Measurements from ENCODE around the gene CAPN11. TPM values are rescaled to one million over a fixed set of nuclear protein-coding genes. Genes with fewer than 3 reads are reported as not detected.
"Not testable (repeated sequence)": the region's sequence is repeated elsewhere in the genome, so short reads cannot be mapped to it uniquely, and the experiment has no call there.

The CAPN11 gene
- total and polyA plus RNA-seq, 2 donors (not counting 3 experiments of a cell fraction or from before 2014, with no cell fraction given) = 1.4 to 1.7 TPM

DNA sequence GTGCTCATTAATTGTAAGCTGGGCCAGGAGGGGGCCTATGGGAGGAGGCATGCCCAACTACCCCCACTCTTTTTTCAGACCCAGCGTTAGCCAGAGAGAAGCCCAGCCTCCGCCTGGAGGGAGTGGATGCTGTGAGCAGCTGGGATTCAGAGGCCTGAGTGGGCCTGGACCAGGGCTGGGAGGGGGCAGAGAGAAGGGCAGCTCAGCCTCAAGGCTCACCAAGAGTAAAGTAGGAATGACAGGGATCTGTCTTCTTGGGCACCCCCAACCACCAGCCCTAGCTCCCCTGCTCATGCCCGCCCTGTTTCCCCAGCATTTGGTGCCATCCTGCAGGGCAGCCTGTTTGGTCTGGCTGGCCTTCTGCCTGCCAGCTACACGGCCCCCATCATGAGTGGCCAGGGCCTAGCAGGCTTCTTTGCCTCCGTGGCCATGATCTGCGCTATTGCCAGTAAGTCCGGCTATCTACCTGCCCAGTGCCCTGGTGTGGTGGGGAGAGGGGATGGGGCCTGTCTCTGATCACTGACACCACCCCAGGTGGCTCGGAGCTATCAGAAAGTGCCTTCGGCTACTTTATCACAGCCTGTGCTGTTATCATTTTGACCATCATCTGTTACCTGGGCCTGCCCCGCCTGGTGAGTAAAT lies 71.5 kb downstream of the CAPN11 start:
- peaks cover 51% of the 10 kb centered on the region for H3K79me2 ChIP-seq (ENCODE audit: control insufficient read depth, insufficient read depth, low read length)
- H3K4me1 ChIP-seq (ENCODE audit: control insufficient read depth, extremely low read depth, insufficient read depth, low read length) = peaks cover 33% of the 10 kb centered on the region
- H3K36me3 ChIP-seq (ENCODE audit: control insufficient read depth in 2 of 2, extremely low read depth in 1 of 2, insufficient read depth in 2 of 2, low read length in 2 of 2) = peaks cover 12 to 36% of the 10 kb centered on the region in 2 experiments
- no peaks in the 10 kb centered on the region for H3K9me1 ChIP-seq (replicated peaks; ENCODE audit: control insufficient read depth, extremely low read depth, insufficient read depth, low read length)
- no peak for FAIRE-seq
- H2AFZ ChIP-seq (ENCODE audit: low read depth, low read length) = no peak overlapping the region
- no peak overlapping the region for H3K9ac ChIP-seq (replicated peaks; ENCODE audit: extremely low read depth, insufficient read depth, low read length)
- ChIA-PET CTCF (interaction anchor here (1.5 to 2.2 kb wide), 2 partner anchors 13 to 57 kb away, joined by 4 to 11 read pairs; no protein-coding TSS in a partner anchor), POLR2A (interaction anchor here (1.2 kb wide), 1 partner anchor 9 kb away, joined by 3 read pairs; no protein-coding TSS in a partner anchor)
- dilution Hi-C loops (cut with MboI; ENCODE audit: extremely low pct_ligation_motif_present, low sequenced_read_pairs) (loop anchor here (10.0 kb wide), 1 partner anchor 125 kb away; no protein-coding TSS in a partner anchor), intact Hi-C loops (cut with micrococcal nuclease) (no loop called here)
- H3K4me2 ChIP-seq (ENCODE audit: insufficient read depth, low read length) = no peak overlapping the region
- no peaks in the 10 kb centered on the region for H4K20me1 ChIP-seq (replicated peaks; ENCODE audit: control insufficient read depth, extremely low read depth, insufficient read depth, low read length)
- H3K27me3 ChIP-seq (ENCODE audit: control insufficient read depth in 2 of 2, insufficient read depth in 2 of 2, low read length in 2 of 2) = no peaks in the 10 kb centered on the region
- TF ChIP-seq, protein P1, sequence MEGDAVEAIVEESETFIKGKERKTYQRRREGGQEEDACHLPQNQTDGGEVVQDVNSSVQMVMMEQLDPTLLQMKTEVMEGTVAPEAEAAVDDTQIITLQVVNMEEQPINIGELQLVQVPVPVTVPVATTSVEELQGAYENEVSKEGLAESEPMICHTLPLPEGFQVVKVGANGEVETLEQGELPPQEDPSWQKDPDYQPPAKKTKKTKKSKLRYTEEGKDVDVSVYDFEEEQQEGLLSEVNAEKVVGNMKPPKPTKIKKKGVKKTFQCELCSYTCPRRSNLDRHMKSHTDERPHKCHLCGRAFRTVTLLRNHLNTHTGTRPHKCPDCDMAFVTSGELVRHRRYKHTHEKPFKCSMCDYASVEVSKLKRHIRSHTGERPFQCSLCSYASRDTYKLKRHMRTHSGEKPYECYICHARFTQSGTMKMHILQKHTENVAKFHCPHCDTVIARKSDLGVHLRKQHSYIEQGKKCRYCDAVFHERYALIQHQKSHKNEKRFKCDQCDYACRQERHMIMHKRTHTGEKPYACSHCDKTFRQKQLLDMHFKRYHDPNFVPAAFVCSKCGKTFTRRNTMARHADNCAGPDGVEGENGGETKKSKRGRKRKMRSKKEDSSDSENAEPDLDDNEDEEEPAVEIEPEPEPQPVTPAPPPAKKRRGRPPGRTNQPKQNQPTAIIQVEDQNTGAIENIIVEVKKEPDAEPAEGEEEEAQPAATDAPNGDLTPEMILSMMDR (IDR thresholded peaks at IDR 0.05; ENCODE audit: extremely low read depth in 1 of 2, insufficient read depth in 1 of 2, low read depth in 1 of 2, low read length in 2 of 2) = no peak
- TF ChIP-seq EZH2 (IDR thresholded peaks at IDR 0.05; ENCODE audit: borderline replicate concordance, low read depth, low read length, severe bottlenecking) (no peak), GATA2 (IDR thresholded peaks at IDR 0.05; ENCODE audit: insufficient read depth, insufficient read length, low read depth, low read length) (no peak), POLR2A (IDR thresholded peaks at IDR 0.05; ENCODE audit: low read depth, low read length) (no peak), POLR2AphosphoS5 (IDR thresholded peaks at IDR 0.05; ENCODE audit: insufficient read depth, low read depth, low read length) (no peak), JUN (IDR thresholded peaks at IDR 0.05; ENCODE audit: borderline replicate concordance, insufficient read depth, insufficient read length, low read depth) (no peak), FOS (IDR thresholded peaks at IDR 0.05; ENCODE audit: borderline replicate concordance, insufficient read depth, low read length) (no peak), MYC (IDR thresholded peaks at IDR 0.05; ENCODE audit: low read depth, low read length) (no peak)
- TF ChIP-seq, protein P2, sequence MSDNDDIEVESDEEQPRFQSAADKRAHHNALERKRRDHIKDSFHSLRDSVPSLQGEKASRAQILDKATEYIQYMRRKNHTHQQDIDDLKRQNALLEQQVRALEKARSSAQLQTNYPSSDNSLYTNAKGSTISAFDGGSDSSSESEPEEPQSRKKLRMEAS (IDR thresholded peaks at IDR 0.05; ENCODE audit: insufficient read depth, insufficient read length) = no peak
- no TSS peak for BruUV-seq (replicated peaks)
- no peak overlapping the region for H3K4me3 ChIP-seq (replicated peaks in 1 of 3; ENCODE audit: insufficient read depth in 1 of 3, low read depth in 1 of 3, low read length in 3 of 3)
- no peak for DNase-seq (ENCODE audit: low read depth, low spot score)
- H3K9me3 ChIP-seq (replicated peaks; ENCODE audit: control insufficient read depth, insufficient read depth, low read length) = no peaks in the 10 kb centered on the region
- H3K27ac ChIP-seq (ENCODE audit: insufficient read depth, low read depth, low read length) = no peak overlapping the region

DNA sequence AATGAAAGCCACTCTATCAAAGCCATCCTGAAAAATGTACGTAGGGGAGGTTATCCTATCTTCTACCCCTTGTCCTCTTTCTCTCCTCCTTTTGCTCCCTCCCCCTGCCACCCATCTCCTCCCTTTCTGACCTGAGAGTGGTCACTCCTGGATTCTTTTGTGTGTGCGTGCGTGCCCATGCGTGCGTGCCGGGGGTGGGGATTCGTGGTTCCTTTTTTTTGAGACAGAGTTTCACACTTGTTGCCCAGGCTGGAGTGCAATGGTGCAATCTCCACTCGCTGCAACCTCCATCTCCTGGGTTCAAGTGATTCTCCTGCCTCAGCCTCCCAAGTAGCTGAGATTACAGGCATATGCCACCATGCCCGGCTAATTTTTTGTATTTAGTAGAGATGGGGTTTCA lies 72.8 kb downstream of the CAPN11 start:
- intact Hi-C loops (cut with micrococcal nuclease); DNase-seq (ENCODE audit: low read depth, low spot score); BruUV-seq (replicated peaks); POLR2A ChIA-PET; H3K4me2 ChIP-seq (ENCODE audit: insufficient read depth, low read length); H3K27me3 ChIP-seq (ENCODE audit: control insufficient read depth in 2 of 2, insufficient read depth in 2 of 2, low read length in 2 of 2); H3K9me1 ChIP-seq (replicated peaks; ENCODE audit: control insufficient read depth, extremely low read depth, insufficient read depth, low read length); H2AFZ ChIP-seq (ENCODE audit: low read depth, low read length); FAIRE-seq; H4K20me1 ChIP-seq (replicated peaks; ENCODE audit: control insufficient read depth, extremely low read depth, insufficient read depth, low read length); H3K27ac ChIP-seq (ENCODE audit: insufficient read depth, low read depth, low read length); H3K4me3 ChIP-seq (replicated peaks in 1 of 3; ENCODE audit: insufficient read depth in 1 of 3, low read depth in 1 of 3, low read length in 3 of 3); H3K9ac ChIP-seq (replicated peaks; ENCODE audit: extremely low read depth, insufficient read depth, low read length); H3K9me3 ChIP-seq (replicated peaks; ENCODE audit: control insufficient read depth, insufficient read depth, low read length): not testable (repeated sequence)
- Histone ChIP-seq H3K36me3 (ENCODE audit: control insufficient read depth in 2 of 2, extremely low read depth in 1 of 2, insufficient read depth in 2 of 2, low read length in 2 of 2) (peaks cover 17 to 40% of the 10 kb centered on the region in 2 experiments), H3K79me2 (ENCODE audit: control insufficient read depth, insufficient read depth, low read length) (peaks cover 39% of the 10 kb centered on the region), H3K4me1 (ENCODE audit: control insufficient read depth, extremely low read depth, insufficient read depth, low read length) (peaks cover 33% of the 10 kb centered on the region)
- dilution Hi-C loops (cut with MboI; ENCODE audit: extremely low pct_ligation_motif_present, low sequenced_read_pairs) = loop anchor here (10.0 kb wide), 1 partner anchor 127 kb away; no protein-coding TSS in a partner anchor
- CTCF ChIA-PET = interaction anchor here (2.2 to 7.2 kb wide), 2 partner anchors 56 to 58 kb away, joined by 11 to 148 read pairs; no protein-coding TSS in a partner anchor

All from endothelial cell of umbilical vein (primary cell).